Keratinocyte (primary cell): ENCODE results near the gene MGAM2. TPM values are rescaled to one million over a fixed set of nuclear protein-coding genes. Genes with fewer than 3 reads are reported as not detected.

ENCODE experiments used
- DNase-seq: peaks from one replicate; pipeline ENCODE4 v3.0.0-alpha.2; 2011; ENCODE audit warnings: low read depth, missing footprints, low spot score
- FAIRE-seq: peaks from 2 replicates; lab custom pipeline; 2011; peaks lifted over from hg19 to GRCh38; lab: Jason Lieb, UNC
- H2AFZ ChIP-seq: 2 replicates; pipeline ENCODE4 v1.6.0; 2012; ENCODE audit warnings: low read length, control low read depth, inconsistent platforms; ENCODE audit not compliant: control insufficient read depth
- H3K27ac ChIP-seq: 2 replicates; pipeline ENCODE4 v1.5.1; 2011; ENCODE audit warnings: low read length; ENCODE audit not compliant: control insufficient read depth, insufficient read depth
- H3K27me3 ChIP-seq: 3 replicates; pipeline ENCODE4 v1.6.0; 2011; ENCODE audit warnings: low read length; ENCODE audit not compliant: control insufficient read depth, insufficient read depth; ENCODE audit errors: extremely low read depth
- H3K36me3 ChIP-seq, 2 experiments: 2 replicates in 1 of 2; 3 replicates in 1 of 2; pipeline ENCODE4 v1.5.1; 2011; ENCODE audit warnings: low read length in 2 of 2, mild to moderate bottlenecking in 1 of 2; ENCODE audit not compliant: control insufficient read depth in 2 of 2, insufficient read depth in 2 of 2; ENCODE audit errors: extremely low read depth in 1 of 2
- H3K4me1 ChIP-seq: 3 replicates; pipeline ENCODE4 v1.5.1; 2011; ENCODE audit warnings: low read length; ENCODE audit not compliant: control insufficient read depth, insufficient read depth; ENCODE audit errors: extremely low read depth
- H3K4me2 ChIP-seq: 3 replicates; pipeline ENCODE4 v1.6.0; 2011; ENCODE audit warnings: low read depth, low read length; ENCODE audit not compliant: control insufficient read depth, insufficient read depth; ENCODE audit errors: extremely low read depth
- H3K4me3 ChIP-seq, 3 experiments: fragments of 200-600 bp in 1 of 3; sonication (generic) in 1 of 3; 2 replicates in 2 of 3; 3 replicates in 1 of 3; pipeline ENCODE4 v1.5.1; 2011 to 2016; ENCODE audit warnings: low read length in 3 of 3, mild to moderate bottlenecking in 3 of 3, control low read depth in 2 of 3, inconsistent platforms in 1 of 3, low read depth in 1 of 3, mixed read lengths in 1 of 3, mixed run types in 1 of 3, moderate library complexity in 1 of 3; ENCODE audit not compliant: control insufficient read depth in 2 of 3, insufficient read depth in 2 of 3; ENCODE audit errors: extremely low read depth in 1 of 3
- H3K79me2 ChIP-seq: 2 replicates; pipeline ENCODE4 v1.6.0; 2012; ENCODE audit warnings: low read length; ENCODE audit not compliant: control insufficient read depth, insufficient read depth
- H3K9ac ChIP-seq: 3 replicates; pipeline ENCODE4 v1.6.0; 2011; ENCODE audit warnings: low read length; ENCODE audit not compliant: control insufficient read depth, insufficient read depth; ENCODE audit errors: extremely low read depth
- H3K9me1 ChIP-seq: 3 replicates; pipeline ENCODE4 v1.6.0; 2011; ENCODE audit warnings: low read length; ENCODE audit not compliant: control insufficient read depth, insufficient read depth; ENCODE audit errors: extremely low read depth
- H3K9me3 ChIP-seq: 2 replicates; pipeline ENCODE4 v1.5.1; 2012; ENCODE audit warnings: low read depth, low read length; ENCODE audit not compliant: control insufficient read depth
- H4K20me1 ChIP-seq: 3 replicates; pipeline ENCODE4 v1.6.0; 2011; ENCODE audit warnings: low read length; ENCODE audit not compliant: control insufficient read depth, insufficient read depth; ENCODE audit errors: extremely low read depth
- CTCF ChIP-seq, 3 experiments: IDR thresholded peaks in 1 of 3; conservative IDR thresholded peaks in 1 of 3; optimal IDR thresholded peaks in 1 of 3; 2 replicates in 2 of 3; 3 replicates in 1 of 3; pipeline versions ENCODE3 to v1.5.1; 2011; ENCODE audit warnings: low read length in 3 of 3, mild to moderate bottlenecking in 3 of 3, moderate library complexity in 2 of 3, control low read depth in 1 of 3, inconsistent platforms in 1 of 3; ENCODE audit not compliant: insufficient read depth in 2 of 3; ENCODE audit errors: extremely low read depth in 1 of 3
- EZH2 ChIP-seq: IDR thresholded peaks from one replicate; pipeline ENCODE4 v1.6.1; 2012; ENCODE audit warnings: inconsistent platforms, mild to moderate bottlenecking, low read length, moderate library complexity
- dilution Hi-C: fragments of 300-500 bp; cut with MboI; formaldehyde crosslinking; loops from one replicate; pipeline ENCODE4 v1.7.0; 2020; ENCODE audit warnings: low sequenced_read_pairs; ENCODE audit not compliant: extremely low pct_ligation_motif_present
- polyA plus RNA-seq, 5 experiments: library from polyadenylated mRNA; depleted of rRNA in 3 of 5; stranded (reverse) in 3 of 5; stranded (forward) in 1 of 5; unstranded in 1 of 5; fragments of >200 nt; gene quantifications; 1 replicate in 1 of 5; 2 replicates in 3 of 5; 3 replicates in 1 of 5; pipeline versions ENCODE4 v1.2.1 to v1.2.3, GENCODE V29; 2011 to 2012; ENCODE audit warnings: missing spikeins in 2 of 5, low read depth in 1 of 5, low replicate concordance in 1 of 5

MGAM2 gene
- polyA plus RNA-seq, 1 donor (not counting 4 experiments of a cell fraction or from before 2014, with no cell fraction given) = 0.04 TPM

DNA sequence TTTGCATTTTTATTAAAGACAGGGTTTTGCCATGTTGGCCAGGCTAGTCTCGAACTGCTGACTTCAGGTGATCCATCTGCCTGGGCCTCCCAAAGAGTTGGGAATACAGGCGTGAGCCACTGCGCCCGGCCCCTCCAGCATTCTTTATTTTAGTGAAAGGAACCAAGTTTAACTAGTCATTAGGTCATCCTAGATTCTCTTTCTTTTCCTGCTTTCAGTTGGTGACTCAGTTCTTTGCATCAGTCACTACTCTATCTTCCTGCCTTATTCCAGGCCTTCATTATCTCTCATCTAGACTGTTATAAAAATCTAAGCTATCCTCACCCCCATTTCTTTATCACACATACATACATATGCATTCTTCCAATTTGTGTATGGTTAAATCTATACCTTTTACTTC lies 82.7 kb downstream of the MGAM2 start:
- TF ChIP-seq EZH2 = no peak
- no peak for TF ChIP-seq CTCF (optimal IDR thresholded peaks at IDR 0.05 in 1 of 3, IDR thresholded peaks at IDR 0.05 in 1 of 3, conservative IDR thresholded peaks at IDR 0.05 in 1 of 3; ENCODE audit: extremely low read depth in 1 of 3, insufficient read depth in 2 of 3, low read length in 3 of 3)
- H3K9ac ChIP-seq = no peak overlapping the region
- H3K4me1 ChIP-seq = no peaks in the 10 kb centered on the region
- H3K9me3 ChIP-seq = no peaks in the 10 kb centered on the region
- H4K20me1 ChIP-seq = no peaks in the 10 kb centered on the region
- H3K4me3 ChIP-seq = no peak overlapping the region
- H3K36me3 ChIP-seq = no peaks in the 10 kb centered on the region
- no peaks in the 10 kb centered on the region for H3K27me3 ChIP-seq
- H3K4me2 ChIP-seq = no peak overlapping the region
- H3K79me2 ChIP-seq = no peaks in the 10 kb centered on the region
- no peaks in the 10 kb centered on the region for H3K9me1 ChIP-seq
- dilution Hi-C loops = no loop called here
- FAIRE-seq (no peak), DNase-seq (no peak)
- H3K27ac ChIP-seq = no peak overlapping the region
- H2AFZ ChIP-seq = no peak overlapping the region

DNA sequence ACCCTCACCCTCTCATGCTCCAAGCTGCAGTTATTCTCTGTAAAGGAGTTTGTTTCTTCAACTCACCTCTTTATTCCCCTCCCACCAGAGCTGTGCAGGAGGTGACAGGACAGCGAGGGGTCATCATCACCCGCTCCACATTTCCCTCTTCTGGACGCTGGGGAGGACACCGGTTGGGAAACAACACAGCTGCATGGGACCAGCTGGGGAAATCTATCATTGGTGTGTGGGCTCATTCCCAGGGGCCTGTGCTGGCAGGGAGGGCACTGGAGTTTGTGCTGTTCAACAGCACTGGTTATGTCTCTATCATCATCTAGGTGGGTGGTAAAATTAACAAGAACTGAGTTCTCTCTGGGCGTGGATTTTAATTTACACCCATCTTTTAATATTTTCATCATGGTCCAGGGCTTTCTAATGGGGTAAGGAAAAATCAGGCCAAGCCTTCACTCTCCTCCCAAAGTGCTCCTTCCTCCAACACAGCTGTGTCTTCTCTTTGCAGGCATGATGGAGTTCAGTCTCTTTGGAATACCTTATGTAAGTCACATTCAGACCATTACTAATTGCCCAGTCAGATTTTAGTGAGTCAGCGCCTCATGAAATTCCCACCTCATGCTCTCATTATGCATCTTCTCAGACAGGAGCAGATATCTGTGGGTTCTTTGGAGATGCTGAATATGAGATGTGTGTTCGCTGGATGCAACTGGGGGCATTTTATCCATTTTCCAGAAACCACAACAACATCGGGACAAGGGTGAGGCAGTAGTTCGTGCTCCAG lies 84.7 kb downstream of the MGAM2 start:
- dilution Hi-C loops = no loop called here
- FAIRE-seq = no peak

More for the DNA sequence above, 84.7 kb downstream of the MGAM2 start:
- Histone ChIP-seq H3K36me3 (no peaks in the 10 kb centered on the region), H4K20me1 (no peaks in the 10 kb centered on the region), H3K9ac (no peak overlapping the region), H3K4me3 (no peak overlapping the region), H3K4me1 (no peaks in the 10 kb centered on the region), H3K79me2 (no peaks in the 10 kb centered on the region), H3K27me3 (no peaks in the 10 kb centered on the region), H2AFZ (no peak overlapping the region), H3K9me3 (no peaks in the 10 kb centered on the region), H3K9me1 (no peaks in the 10 kb centered on the region), H3K4me2 (no peak overlapping the region), H3K27ac (no peak overlapping the region)
- TF ChIP-seq EZH2 (no peak), CTCF (optimal IDR thresholded peaks at IDR 0.05 in 1 of 3, IDR thresholded peaks at IDR 0.05 in 1 of 3, conservative IDR thresholded peaks at IDR 0.05 in 1 of 3; ENCODE audit: extremely low read depth in 1 of 3, insufficient read depth in 2 of 3, low read length in 3 of 3) (no peak)
- no peak for DNase-seq
